Measurements from ENCODE around the gene KREMEN1.

DNA sequence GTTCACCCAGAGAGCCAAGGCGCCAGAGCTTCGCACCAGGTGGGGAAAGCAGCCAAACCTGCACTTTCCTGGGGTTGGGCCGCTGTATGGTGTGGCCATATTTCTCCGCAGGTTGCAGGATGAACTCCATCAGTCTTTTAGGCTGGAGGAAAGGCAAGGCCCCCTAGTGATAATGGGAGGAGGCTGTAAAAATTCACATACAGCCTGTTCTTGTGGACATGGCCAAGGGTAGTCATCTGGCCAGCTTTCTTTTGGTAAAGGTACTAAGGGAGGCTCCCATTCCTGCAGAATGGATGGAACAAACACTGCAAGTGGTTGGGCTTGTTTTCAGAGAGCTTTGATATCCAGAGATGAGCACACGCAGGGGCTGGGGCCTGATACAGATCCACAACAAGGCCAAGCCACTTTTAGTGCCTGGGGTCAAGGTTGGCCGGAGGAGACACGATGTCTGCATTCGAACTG, 40.8 kb upstream of the KREMEN1 start:
- no peak for TF ChIP-seq GATA2 (IDR thresholded peaks at IDR 0.05; ENCODE audit: low read depth, low read length)
- no peak for TF ChIP-seq GATA3 (IDR thresholded peaks at IDR 0.05; ENCODE audit: low read depth, low read length)

Measured in SH-SY5Y (cell line).